Stomach (tissue), 9 donors: Measurements from ENCODE around the gene FAM151A. TPM values are rescaled to one million over a fixed set of nuclear protein-coding genes. Genes with fewer than 3 reads are reported as not detected.

Source experiments
- DNase-seq, 2 donors: peaks; one replicate each; pipeline versions ENCODE4 v3.0.0 to v3.0.0-alpha.2; 2013 to 2019
- H3K27ac ChIP-seq, 5 donors: fragments of 200-600 bp in 4 of 5; sonication (generic) in 4 of 5; one replicate each; pipeline ENCODE4 v1.5.1; 2013 to 2019; ENCODE audit warnings: mild to moderate bottlenecking in 1 of 5, moderate library complexity in 1 of 5
- H3K27me3 ChIP-seq, 3 donors: fragments of 200-600 bp; sonication (generic); one replicate each; pipeline ENCODE4 v1.5.1; 2017 to 2019; ENCODE audit warnings: mixed run types in 1 of 3
- H3K36me3 ChIP-seq, 4 donors: fragments of 200-600 bp; sonication (generic); 1 replicate in 3 of 4; 2 replicates in 1 of 4; pipeline ENCODE4 v1.5.1; 2016 to 2019
- H3K4me1 ChIP-seq, 4 donors: fragments of 200-600 bp; sonication (generic); one replicate each; pipeline ENCODE4 v1.5.1; 2016 to 2019
- H3K4me3 ChIP-seq, 4 donors: fragments of 200-600 bp; sonication (generic) in 3 of 4; one replicate each; pipeline ENCODE4 v1.5.1; 2016 to 2019; ENCODE audit warnings: mild to moderate bottlenecking in 1 of 4
- H3K9me3 ChIP-seq, 4 donors: fragments of 200-600 bp; sonication (generic); one replicate each; pipeline ENCODE4 v1.5.1; 2016 to 2019
- CTCF ChIP-seq, 7 experiments: fragments of 450-650 bp in 4 of 7; fragments of 200-600 bp in 3 of 7; sonication (generic) in 3 of 7; IDR thresholded peaks; one replicate each; pipeline ENCODE4 v1.5.1; 2016 to 2019; ENCODE audit warnings: antibody characterized with exemption in 7 of 7, control low read depth in 2 of 7, mild to moderate bottlenecking in 1 of 7
- EP300 ChIP-seq: sonication (generic); formaldehyde crosslinking; IDR thresholded peaks from one replicate; pipeline ENCODE4 v1.6.1; 2017; ENCODE audit warnings: antibody characterized with exemption
- POLR2A ChIP-seq, 4 donors: fragments of 450-650 bp; IDR thresholded peaks; one replicate each; pipeline ENCODE4 v1.6.1; 2016; ENCODE audit warnings: antibody characterized with exemption in 4 of 4, control low read depth in 2 of 4, mild to moderate bottlenecking in 1 of 4, moderate library complexity in 1 of 4
- POLR2AphosphoS5 ChIP-seq, 3 donors: sonication (generic); formaldehyde crosslinking; IDR thresholded peaks; one replicate each; pipeline ENCODE4 v1.6.1; 2016; ENCODE audit warnings: antibody characterized with exemption in 3 of 3
- WGBS, 5 donors: extraction: QIAGEN DNeasy Blood & Tissue Kit in 3 of 5; methylation state at CpG; one replicate each; pipeline versions ENCODE4 v1.1.5 to v1.1.7; 2013 to 2018; 5-methylcytosine and 5-hydroxymethylcytosine counted together
- intact Hi-C: fragments of 100-400 bp; cut with DNase I; formaldehyde crosslinking; loops from one replicate; pipeline ENCODE4 v1.15.1; 2023; ENCODE audit warnings: low total_unique reads
- polyA plus RNA-seq, 3 donors: library from polyadenylated mRNA; stranded (reverse); fragments of 200-250 nt; gene quantifications; one replicate each; pipeline ENCODE4 v1.2.3, GENCODE V29; 2013
- total RNA-seq, 5 donors: library from RNA; depleted of rRNA; stranded (reverse); fragments of >200 nt; gene quantifications; one replicate each; pipeline versions ENCODE4 v1.1.0 to v1.2.3, GENCODE V29; 2014 to 2016
- donor health status: healthy with polysubstance abuse.
- donor health status: Bipolar disorder and iron deficiency.
- donor health status: healthy.

Gene FAM151A
- total and polyA plus RNA-seq, 8 donors, result 0.15 to 0.73 (median 0.25) TPM; not detected in 5

DNA sequence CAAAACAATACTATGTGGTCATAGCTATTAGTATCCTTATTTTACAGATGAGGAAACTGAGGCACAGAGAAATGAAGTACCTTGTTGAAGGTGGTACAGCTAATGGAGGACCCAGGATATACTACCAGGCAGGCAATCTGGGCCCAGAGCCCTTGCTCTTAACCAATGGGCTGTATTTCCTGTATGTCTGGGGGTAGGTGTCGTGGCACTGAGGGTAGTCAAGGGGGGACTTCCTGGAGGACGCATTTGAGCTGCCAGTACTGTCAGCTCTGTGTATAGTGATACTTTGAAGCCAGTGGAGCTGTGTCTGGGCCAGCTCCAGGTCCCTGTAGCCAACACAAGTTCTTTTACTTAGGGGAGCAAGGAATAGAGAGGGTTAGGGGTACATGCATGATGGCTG lies 34.9 kb downstream of the FAM151A start:
- H3K27ac ChIP-seq, result no peak overlapping the region
- H3K9me3 ChIP-seq, result no peaks in the 10 kb centered on the region
- TF ChIP-seq EP300 (no peak), POLR2AphosphoS5 (IDR thresholded peaks at IDR 0.05) (no peak), POLR2A (IDR thresholded peaks at IDR 0.05) (no peak), CTCF (IDR thresholded peaks at IDR 0.05) (no peak)
- H3K4me1 ChIP-seq, result peaks cover 0 to 8% (median 0%) of the 10 kb centered on the region in 4 donors
- intact Hi-C loops, result no loop called here
- no peak for DNase-seq
- H3K27me3 ChIP-seq, result no peaks in the 10 kb centered on the region
- H3K4me3 ChIP-seq, result no peak overlapping the region
- peaks cover 0 to 51% (median 27%) of the 10 kb centered on the region in 4 donors for H3K36me3 ChIP-seq
- WGBS, 5 donors, result 63 to 90% (median 76%) methylated on average over 2 of the region's 2 CpGs

DNA sequence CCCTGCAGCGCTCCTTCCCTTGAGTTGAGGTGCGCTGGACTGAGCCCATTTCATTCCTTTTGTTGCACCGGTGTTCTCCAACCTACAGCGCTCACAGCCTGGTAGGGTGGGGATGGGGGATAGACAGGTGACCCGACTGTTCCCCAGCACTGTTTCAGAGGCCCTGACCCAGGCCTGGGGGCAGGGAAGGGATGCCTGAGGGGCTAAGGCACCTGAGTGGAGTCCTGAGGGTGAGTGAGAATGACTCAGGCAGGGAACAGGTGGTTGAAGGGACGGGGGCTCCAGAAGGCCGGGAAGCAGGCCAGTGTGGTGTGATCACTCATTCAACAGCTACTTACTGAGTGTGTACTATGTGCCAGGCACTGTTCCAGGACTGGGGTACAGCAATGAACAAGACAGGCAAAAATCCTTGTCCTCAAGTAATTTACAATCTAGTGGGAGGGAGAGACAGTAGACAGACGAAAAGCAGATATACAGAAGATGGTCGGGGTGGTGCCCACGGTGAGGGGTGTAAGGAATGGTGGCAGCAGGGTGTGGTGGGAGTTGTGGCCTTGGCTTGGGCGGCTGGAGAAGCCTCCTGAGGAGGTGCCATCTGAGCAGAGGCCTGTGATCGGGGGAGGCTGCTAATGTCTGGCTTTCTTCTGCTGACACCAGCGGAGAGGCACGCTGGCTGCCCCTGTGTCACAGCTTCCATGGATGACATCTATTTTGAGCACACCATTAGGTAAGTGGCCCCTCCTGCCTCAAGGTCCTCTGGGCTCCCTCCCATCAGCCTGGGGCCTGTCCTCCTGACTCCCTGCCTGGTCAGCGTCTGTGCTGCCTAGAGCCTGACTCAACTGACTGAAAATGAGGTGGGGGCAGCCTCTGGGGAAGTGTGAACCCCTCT lies 37.9 kb downstream of the FAM151A start:
- WGBS, 5 donors, result 91 to 95% (median 93%) methylated on average over 15 of the region's 15 CpGs
- no peak for DNase-seq
- peak overlapping the region in 1 of 5 donors; percentile 89 for H3K27ac ChIP-seq
- H3K4me1 ChIP-seq, result peaks cover 14 to 38% (median 21%) of the 10 kb centered on the region in 4 donors
- H3K27me3 ChIP-seq, result no peaks in the 10 kb centered on the region
- TF ChIP-seq CTCF (IDR thresholded peaks at IDR 0.05) (no peak), EP300 (no peak), POLR2A (IDR thresholded peaks at IDR 0.05) (no peak), POLR2AphosphoS5 (IDR thresholded peaks at IDR 0.05) (no peak)
- H3K9me3 ChIP-seq, result no peaks in the 10 kb centered on the region
- H3K4me3 ChIP-seq, result no peak overlapping the region
- peaks cover 0 to 39% (median 24%) of the 10 kb centered on the region in 4 donors for H3K36me3 ChIP-seq
- intact Hi-C loops, result no loop called here

DNA sequence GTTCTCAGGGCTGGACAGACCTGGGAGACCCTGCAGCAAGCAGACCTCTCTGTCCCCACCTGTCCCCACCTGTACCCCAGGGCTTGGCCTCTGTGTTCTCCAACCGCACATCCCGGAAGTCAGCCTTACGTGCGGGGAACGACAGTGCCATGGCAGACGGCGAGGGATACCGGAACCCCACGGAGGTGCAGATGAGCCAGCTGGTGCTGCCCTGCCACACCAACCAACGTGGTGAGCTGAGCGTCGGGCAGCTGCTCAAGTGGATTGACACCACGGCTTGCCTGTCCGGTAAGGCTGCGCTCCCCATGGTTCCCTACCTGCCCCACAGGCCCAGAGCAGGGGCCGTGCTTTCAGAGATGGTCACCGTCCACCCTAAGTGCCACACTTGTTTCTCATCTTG lies 38.8 kb downstream of the FAM151A start:
- 94 to 98% (median 96%) methylated on average over 9 to 17 of the region's 17 CpGs for WGBS, 5 donors

DNA sequence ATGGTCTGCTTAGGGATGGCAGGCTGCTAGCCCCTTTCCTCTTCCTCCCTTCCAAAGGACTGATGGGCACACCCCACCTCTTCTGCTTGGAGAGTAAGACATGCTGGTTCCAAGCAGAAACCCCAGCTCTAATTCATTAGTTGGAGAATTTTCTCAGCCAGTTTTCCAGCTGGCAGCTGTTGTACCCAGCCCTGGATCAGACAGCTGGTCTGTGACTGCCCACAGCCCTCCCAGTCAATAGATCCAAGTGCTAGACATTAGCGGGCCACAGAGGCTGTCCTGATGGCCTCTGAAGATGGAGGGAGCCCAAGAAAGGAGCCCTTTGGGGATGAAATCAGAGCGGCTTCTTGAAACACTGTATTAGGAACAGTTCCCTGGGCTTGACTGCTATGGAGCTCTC lies 39.5 kb downstream of the FAM151A start:
- H3K27me3 ChIP-seq, result no peaks in the 10 kb centered on the region
- no peak for DNase-seq
- H3K9me3 ChIP-seq, result no peaks in the 10 kb centered on the region
- no peak overlapping the region for H3K4me3 ChIP-seq
- peaks cover 20 to 52% (median 31%) of the 10 kb centered on the region in 4 donors for H3K4me1 ChIP-seq
- H3K36me3 ChIP-seq, result peaks cover 0 to 28% (median 20%) of the 10 kb centered on the region in 4 donors
- peak overlapping the region in 1 of 5 donors; percentile 89 for H3K27ac ChIP-seq
- WGBS, 5 donors, result 67 to 95% (median 87%) methylated on average over 1 to 2 of the region's 2 CpGs
- no peak for TF ChIP-seq CTCF (IDR thresholded peaks at IDR 0.05)
- TF ChIP-seq EP300, result no peak
- no peak for TF ChIP-seq POLR2A (IDR thresholded peaks at IDR 0.05)
- no peak for TF ChIP-seq POLR2AphosphoS5 (IDR thresholded peaks at IDR 0.05)
- intact Hi-C loops, result no loop called here

More for the DNA sequence above, 38.8 kb downstream of the FAM151A start:
- Histone ChIP-seq H3K4me3 (no peak overlapping the region), H3K9me3 (no peaks in the 10 kb centered on the region), H3K27ac (peak overlapping the region in 1 of 5 donors; percentile 89), H3K27me3 (no peaks in the 10 kb centered on the region), H3K36me3 (peaks cover 0 to 30% (median 21%) of the 10 kb centered on the region in 4 donors), H3K4me1 (peaks cover 15 to 45% (median 26%) of the 10 kb centered on the region in 4 donors)
- no peak for TF ChIP-seq POLR2AphosphoS5 (IDR thresholded peaks at IDR 0.05)
- no peak for TF ChIP-seq POLR2A (IDR thresholded peaks at IDR 0.05)
- TF ChIP-seq CTCF (IDR thresholded peaks at IDR 0.05), result no peak
- TF ChIP-seq EP300, result no peak
- DNase-seq, result no peak
- intact Hi-C loops, result no loop called here
